Esophagus muscularis mucosa (tissue), 3 donors: ENCODE results near the gene PIBF1.

Source experiments
- CTCF ChIP-seq, 3 experiments: fragments of 200-600 bp in 2 of 3; fragments of 450-650 bp in 1 of 3; sonication (generic) in 2 of 3; IDR thresholded peaks; one replicate each; pipeline ENCODE4 v1.5.1; 2017 to 2019; ENCODE audit warnings: antibody characterized with exemption in 3 of 3, mild to moderate bottlenecking in 2 of 3, moderate library complexity in 1 of 3
- POLR2A ChIP-seq: fragments of 450-650 bp; IDR thresholded peaks from one replicate; pipeline ENCODE4 v1.6.1; 2017; ENCODE audit warnings: antibody characterized with exemption, moderate library complexity, mild to moderate bottlenecking, low read depth

- TF ChIP-seq POLR2A (no peak), CTCF (IDR thresholded peaks at IDR 0.05) (no peak)
Measured at GRCh38 chr13:72960541-72960940, 178.6 kb downstream of the PIBF1 start.
